CD14-positive monocyte (primary cell): ENCODE results near the gene ACP7. TPM values are rescaled to one million over a fixed set of nuclear protein-coding genes. Genes with fewer than 3 reads are reported as not detected.

Experiments used
- DNase-seq, 3 donors: peaks; one replicate each; pipeline ENCODE4 v3.0.0-alpha.2; 2011 to 2022
- H2AFZ ChIP-seq: 2 replicates; pipeline ENCODE4 v1.6.0; 2012; ENCODE audit warnings: mild to moderate bottlenecking, low read depth, low read length, inconsistent platforms; ENCODE audit not compliant: insufficient read depth, poor library complexity, severe bottlenecking
- H3K27ac ChIP-seq, 2 donors: 1 replicate in 1 of 2; 2 replicates in 1 of 2; pipeline ENCODE4 v1.5.1; 2012 to 2013; ENCODE audit warnings: low read length in 2 of 2, control low read depth in 1 of 2, inconsistent platforms in 1 of 2, low read depth in 1 of 2, mild to moderate bottlenecking in 1 of 2
- H3K27me3 ChIP-seq, 2 donors: one replicate each; pipeline versions ENCODE4 v1.6.0 to v1.6.1; 2011 to 2013; ENCODE audit warnings: low read length in 2 of 2; ENCODE audit not compliant: control insufficient read depth in 2 of 2, insufficient read depth in 2 of 2
- H3K36me3 ChIP-seq, 2 donors: replicated peaks in 1 of 2; 1 replicate in 1 of 2; 2 replicates in 1 of 2; pipeline versions ENCODE4 v1.5.1 to v1.6.1; 2012 to 2013; ENCODE audit warnings: low read length in 2 of 2, control low read depth in 1 of 2, inconsistent platforms in 1 of 2, mild to moderate bottlenecking in 1 of 2; ENCODE audit not compliant: insufficient read depth in 2 of 2, control insufficient read depth in 1 of 2
- H3K4me1 ChIP-seq, 2 donors: 1 replicate in 1 of 2; 2 replicates in 1 of 2; pipeline versions ENCODE4 v1.5.1 to v1.6.1; 2012 to 2013; ENCODE audit warnings: low read length in 2 of 2, control low read depth in 1 of 2, inconsistent platforms in 1 of 2, mild to moderate bottlenecking in 1 of 2, moderate library complexity in 1 of 2; ENCODE audit not compliant: insufficient read depth in 2 of 2, control insufficient read depth in 1 of 2
- H3K4me2 ChIP-seq: replicated peaks from 2 replicates; pipeline ENCODE3; 2012; ENCODE audit warnings: low read length, moderate library complexity, mild to moderate bottlenecking; ENCODE audit not compliant: poor library complexity, severe bottlenecking; ENCODE audit errors: extremely low read depth
- H3K4me3 ChIP-seq, 3 experiments: fragments of 200-600 bp in 1 of 3; sonication (generic) in 1 of 3; replicated peaks in 1 of 3; 1 replicate in 2 of 3; 2 replicates in 1 of 3; pipeline ENCODE4 v1.5.1; 2011 to 2013; ENCODE audit warnings: low read length in 3 of 3, mild to moderate bottlenecking in 3 of 3, control low read depth in 2 of 3, low read depth in 2 of 3, inconsistent platforms in 1 of 3, moderate library complexity in 1 of 3
- H3K79me2 ChIP-seq: 2 replicates; pipeline ENCODE4 v1.6.0; 2012; ENCODE audit warnings: mild to moderate bottlenecking, control low read depth, inconsistent platforms, low read length, moderate library complexity; ENCODE audit not compliant: insufficient read depth
- H3K9ac ChIP-seq: 2 replicates; pipeline ENCODE4 v1.6.0; 2017; ENCODE audit warnings: low read length, mild to moderate bottlenecking; ENCODE audit not compliant: insufficient read depth, poor library complexity, severe bottlenecking
- H3K9me3 ChIP-seq, 2 donors: replicated peaks in 1 of 2; 1 replicate in 1 of 2; 2 replicates in 1 of 2; pipeline versions ENCODE4 v1.5.1 to v1.6.1; 2012 to 2013; ENCODE audit warnings: low read length in 2 of 2, control low read depth in 1 of 2; ENCODE audit not compliant: control insufficient read depth in 1 of 2, insufficient read depth in 1 of 2
- H4K20me1 ChIP-seq: 2 replicates; pipeline ENCODE4 v1.6.0; 2012; ENCODE audit warnings: mild to moderate bottlenecking, low read length, control low read depth, moderate library complexity; ENCODE audit not compliant: insufficient read depth
- H3K27ac Mint-ChIP-seq, 7 donors: one replicate each; pipeline ENCODE4 v1.8.0; 2020; ENCODE audit warnings: mild to moderate bottlenecking in 7 of 7, mixed read lengths in 7 of 7, moderate library complexity in 6 of 7, inconsistent platforms in 2 of 7
- H3K27me3 Mint-ChIP-seq, 3 donors: one replicate each; pipeline ENCODE4 v1.8.0; 2021 to 2022; ENCODE audit warnings: low read depth in 3 of 3, mild to moderate bottlenecking in 3 of 3, mixed read lengths in 3 of 3, moderate library complexity in 3 of 3, inconsistent platforms in 1 of 3
- H3K36me3 Mint-ChIP-seq, 2 donors: one replicate each; pipeline ENCODE4 v1.8.0; 2020; ENCODE audit warnings: mixed read lengths in 2 of 2, inconsistent platforms in 1 of 2, mild to moderate bottlenecking in 1 of 2
- H3K4me1 Mint-ChIP-seq: one replicate; pipeline ENCODE4 v1.8.0; 2020; ENCODE audit warnings: mild to moderate bottlenecking, mixed read lengths
- H3K4me3 Mint-ChIP-seq, 2 donors: one replicate each; pipeline ENCODE4 v1.8.0; 2020; ENCODE audit warnings: mild to moderate bottlenecking in 2 of 2, mixed read lengths in 2 of 2, moderate library complexity in 1 of 2
- H3K9me3 Mint-ChIP-seq, 7 donors: one replicate each; pipeline ENCODE4 v1.8.0; 2020 to 2022; ENCODE audit warnings: mixed read lengths in 7 of 7, mild to moderate bottlenecking in 6 of 7, moderate library complexity in 6 of 7, inconsistent platforms in 2 of 7
- CTCF ChIP-seq: fragments of 200-600 bp; IDR thresholded peaks from one replicate; pipeline ENCODE4 v1.8.0; 2022; ENCODE audit warnings: antibody characterized with exemption, mild to moderate bottlenecking
- WGBS: methylation state at CpG from one replicate; pipeline ENCODE4 v1.1.5; 2013; ENCODE audit warnings: missing lambda C conversion rate; ENCODE audit not compliant: insufficient coverage; 5-methylcytosine and 5-hydroxymethylcytosine counted together
- intact Hi-C, 2 donors: fragments of 100-400 bp; cut with micrococcal nuclease; formaldehyde crosslinking; loops; one replicate each; pipeline versions ENCODE4 v1.15.0 to v1.15.1; 2023
- polyA plus RNA-seq, 3 donors: library from polyadenylated mRNA; depleted of rRNA in 1 of 3; unstranded in 2 of 3; stranded (reverse) in 1 of 3; fragments of 300-500 nt in 2 of 3; fragments of >200 nt in 1 of 3; fragmentation: Illumina TruSeq in 2 of 3; gene quantifications; 1 replicate in 2 of 3; 2 replicates in 1 of 3; pipeline ENCODE4 v1.2.3, GENCODE V29; 2012 to 2021

The ACP7 gene
- polyA plus RNA-seq, 3 donors, result not detected

GRCh38 chr19:39139971-39140453, 55.8 kb downstream of the ACP7 start:
- DNase-seq, result no peak
- Mint-ChIP-seq H3K27ac (no peak overlapping the region), H3K4me3 (no peak overlapping the region), H3K27me3 (peaks cover 0 to 1% (median 0%) of the 10 kb centered on the region in 3 donors), H3K36me3 (peaks cover 4 to 6% of the 10 kb centered on the region in 2 donors), H3K4me1 (peaks cover 35% of the 10 kb centered on the region), H3K9me3 (no peaks in the 10 kb centered on the region)
- H4K20me1 ChIP-seq, result peaks cover 63% of the 10 kb centered on the region
- peaks cover 44% of the 10 kb centered on the region for H3K79me2 ChIP-seq
- H3K27ac ChIP-seq, result no peak overlapping the region
- no peaks in the 10 kb centered on the region for H3K9me3 ChIP-seq
- intact Hi-C loops, result no loop called here
- peaks cover 19% of the 10 kb centered on the region in 2 donors for H3K4me1 ChIP-seq
- H3K9ac ChIP-seq, result no peak overlapping the region
- H3K27me3 ChIP-seq, result no peaks in the 10 kb centered on the region
- H3K36me3 ChIP-seq, result no peaks in the 10 kb centered on the region
- no peak overlapping the region for H3K4me2 ChIP-seq
- H2AFZ ChIP-seq, result no peak overlapping the region
- TF ChIP-seq CTCF, result no peak
- 81% methylated on average over 6 of the region's 7 CpGs for WGBS
- H3K4me3 ChIP-seq, result no peak overlapping the region

- H3K9me3 Mint-ChIP-seq, result no peaks in the 10 kb centered on the region
- no peak for TF ChIP-seq CTCF
- no peak overlapping the region for H3K27ac ChIP-seq
- H3K4me3 ChIP-seq, result no peak overlapping the region
- H3K27me3 Mint-ChIP-seq, result peaks cover 0 to 1% (median 0%) of the 10 kb centered on the region in 3 donors
- DNase-seq, result no peak
- peaks cover 4 to 5% of the 10 kb centered on the region in 2 donors for H3K36me3 Mint-ChIP-seq
- no peak overlapping the region for H3K4me3 Mint-ChIP-seq
- H4K20me1 ChIP-seq, result peaks cover 69% of the 10 kb centered on the region
- H3K4me2 ChIP-seq, result no peak overlapping the region
- H3K36me3 ChIP-seq, result no peaks in the 10 kb centered on the region
- peaks cover 23 to 24% of the 10 kb centered on the region in 2 donors for H3K4me1 ChIP-seq
- intact Hi-C loops, result no loop called here
- no CpG with 5 or more reads among the region's 5 CpGs for WGBS
- peaks cover 39% of the 10 kb centered on the region for H3K4me1 Mint-ChIP-seq
- no peak overlapping the region for H3K27ac Mint-ChIP-seq
- no peaks in the 10 kb centered on the region for H3K9me3 ChIP-seq
- peaks cover 44% of the 10 kb centered on the region for H3K79me2 ChIP-seq
- no peak overlapping the region for H3K9ac ChIP-seq
- no peaks in the 10 kb centered on the region for H3K27me3 ChIP-seq
- no peak overlapping the region for H2AFZ ChIP-seq
Measured at GRCh38 chr19:39140594-39140993, 56.4 kb downstream of the ACP7 start.
